GM23248 (cell line): Measurements from ENCODE around the gene HLA-DMA.

Experiments used
- EZH2 ChIP-seq: fragments of 200-600 bp; sonication (generic); IDR thresholded peaks from 2 replicates; pipeline ENCODE4 v1.6.1; 2018; ENCODE audit warnings: antibody characterized with exemption, mild to moderate bottlenecking; ENCODE audit not compliant: insufficient read depth, poor library complexity, severe bottlenecking
- EZH2phosphoT487 ChIP-seq: fragments of 200-600 bp; sonication (generic); IDR thresholded peaks from 2 replicates; pipeline ENCODE4 v1.6.1; 2018; ENCODE audit warnings: antibody characterized with exemption, moderate library complexity, mild to moderate bottlenecking, low read depth; ENCODE audit not compliant: insufficient read depth

GRCh38 chr6:32964776-32965175 lies 11.9 kb upstream of the HLA-DMA start:
- TF ChIP-seq EZH2phosphoT487: no peak
- TF ChIP-seq EZH2: no peak
